Hepatocyte (in vitro differentiated cells): ENCODE measurements around the gene TCEANC2.

Experiments
- EZH2 ChIP-seq: fragments of 200-600 bp; sonication (generic); IDR thresholded peaks from 2 replicates; pipeline ENCODE4 v1.6.1; 2016; ENCODE audit warnings: antibody characterized with exemption, mild to moderate bottlenecking, borderline replicate concordance
- TF ChIP-seq, protein P1 (sequence below): fragments of 200-600 bp; sonication (generic); IDR thresholded peaks from 2 replicates; pipeline ENCODE4 v1.5.1; 2016; ENCODE audit warnings: antibody characterized with exemption, mild to moderate bottlenecking; ENCODE audit not compliant: poor library complexity

DNA sequence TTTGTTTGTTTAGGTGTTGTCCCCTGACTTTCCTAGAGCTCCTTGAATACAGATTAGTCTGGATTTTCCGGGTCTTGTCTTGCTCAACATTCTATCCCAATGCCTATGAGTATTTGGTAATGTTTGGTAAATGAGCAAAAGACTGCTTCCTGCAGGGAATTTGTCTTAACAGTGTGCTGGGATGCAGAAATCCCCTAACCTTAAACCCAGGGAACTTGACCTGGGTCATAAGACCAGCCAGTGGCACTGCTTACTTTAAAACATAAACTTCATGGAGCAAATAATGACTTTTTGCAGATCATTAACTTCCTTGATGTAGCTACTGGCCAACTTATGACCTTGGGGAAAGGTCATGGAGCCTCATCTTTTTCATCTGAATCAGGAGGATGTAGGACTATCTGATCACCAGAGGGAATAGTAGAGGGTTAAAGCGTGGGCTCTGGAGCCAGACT lies 27.2 kb downstream of the TCEANC2 start:
- TF ChIP-seq, protein P1, sequence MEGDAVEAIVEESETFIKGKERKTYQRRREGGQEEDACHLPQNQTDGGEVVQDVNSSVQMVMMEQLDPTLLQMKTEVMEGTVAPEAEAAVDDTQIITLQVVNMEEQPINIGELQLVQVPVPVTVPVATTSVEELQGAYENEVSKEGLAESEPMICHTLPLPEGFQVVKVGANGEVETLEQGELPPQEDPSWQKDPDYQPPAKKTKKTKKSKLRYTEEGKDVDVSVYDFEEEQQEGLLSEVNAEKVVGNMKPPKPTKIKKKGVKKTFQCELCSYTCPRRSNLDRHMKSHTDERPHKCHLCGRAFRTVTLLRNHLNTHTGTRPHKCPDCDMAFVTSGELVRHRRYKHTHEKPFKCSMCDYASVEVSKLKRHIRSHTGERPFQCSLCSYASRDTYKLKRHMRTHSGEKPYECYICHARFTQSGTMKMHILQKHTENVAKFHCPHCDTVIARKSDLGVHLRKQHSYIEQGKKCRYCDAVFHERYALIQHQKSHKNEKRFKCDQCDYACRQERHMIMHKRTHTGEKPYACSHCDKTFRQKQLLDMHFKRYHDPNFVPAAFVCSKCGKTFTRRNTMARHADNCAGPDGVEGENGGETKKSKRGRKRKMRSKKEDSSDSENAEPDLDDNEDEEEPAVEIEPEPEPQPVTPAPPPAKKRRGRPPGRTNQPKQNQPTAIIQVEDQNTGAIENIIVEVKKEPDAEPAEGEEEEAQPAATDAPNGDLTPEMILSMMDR = no peak
- no peak for TF ChIP-seq EZH2
